HUES48 (cell line): Measurements from ENCODE around the gene ALDH1L1.

ENCODE experiments used
- H3K27ac ChIP-seq: one replicate; pipeline ENCODE4 v1.7.0; 2013; ENCODE audit warnings: low read depth, low read length, inconsistent platforms
- H3K27me3 ChIP-seq: 2 replicates; pipeline ENCODE4 v1.6.1; 2013; ENCODE audit warnings: mild to moderate bottlenecking, low read length; ENCODE audit not compliant: control insufficient read depth, insufficient read depth
- H3K36me3 ChIP-seq: 2 replicates; pipeline ENCODE4 v1.6.1; 2013; ENCODE audit warnings: low read length; ENCODE audit not compliant: control insufficient read depth, insufficient read depth
- H3K4me1 ChIP-seq: 2 replicates; pipeline ENCODE4 v1.6.1; 2013; ENCODE audit warnings: mild to moderate bottlenecking, low read length; ENCODE audit not compliant: control insufficient read depth, insufficient read depth
- H3K4me3 ChIP-seq: 2 replicates; pipeline ENCODE4 v1.5.1; 2013; ENCODE audit warnings: mild to moderate bottlenecking, low read depth, low read length
- H3K9ac ChIP-seq: 2 replicates; pipeline ENCODE4 v1.6.1; 2013; ENCODE audit warnings: mild to moderate bottlenecking, low read depth, low read length, moderate library complexity
- H3K9me3 ChIP-seq: 2 replicates; pipeline ENCODE4 v1.6.1; 2013; ENCODE audit warnings: low read length; ENCODE audit not compliant: control insufficient read depth, insufficient read depth

The ALDH1L1 gene

DNA sequence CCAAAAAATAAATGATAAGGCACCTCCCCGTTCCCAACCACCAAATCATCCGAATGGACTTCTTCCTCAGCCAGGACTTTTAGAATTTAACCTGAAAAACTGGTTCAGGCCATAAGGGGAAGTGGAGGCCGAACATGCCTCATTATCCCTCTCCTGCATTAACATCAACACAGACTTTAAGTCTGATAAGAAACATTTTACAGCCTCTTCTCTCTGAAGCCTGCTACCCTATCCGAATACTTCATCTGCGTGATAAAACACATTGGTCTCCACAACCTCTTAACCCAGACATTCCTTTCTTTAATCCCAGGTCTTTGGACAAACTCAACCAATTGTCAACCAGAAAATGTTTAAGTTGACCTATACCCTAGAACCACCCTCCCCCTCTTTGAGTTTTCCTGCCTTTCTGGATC is 95.6 kb downstream of the ALDH1L1 start:
- Histone ChIP-seq H3K27me3 (no peaks in the 10 kb centered on the region), H3K4me1 (peaks cover 8% of the 10 kb centered on the region), H3K4me3 (peak overlapping the region; percentile 84; the same call in 1 of the 2 replicates), H3K9me3 (peaks cover 36% of the 10 kb centered on the region), H3K36me3 (no peaks in the 10 kb centered on the region), H3K27ac (no peak overlapping the region), H3K9ac (no peak overlapping the region)

DNA sequence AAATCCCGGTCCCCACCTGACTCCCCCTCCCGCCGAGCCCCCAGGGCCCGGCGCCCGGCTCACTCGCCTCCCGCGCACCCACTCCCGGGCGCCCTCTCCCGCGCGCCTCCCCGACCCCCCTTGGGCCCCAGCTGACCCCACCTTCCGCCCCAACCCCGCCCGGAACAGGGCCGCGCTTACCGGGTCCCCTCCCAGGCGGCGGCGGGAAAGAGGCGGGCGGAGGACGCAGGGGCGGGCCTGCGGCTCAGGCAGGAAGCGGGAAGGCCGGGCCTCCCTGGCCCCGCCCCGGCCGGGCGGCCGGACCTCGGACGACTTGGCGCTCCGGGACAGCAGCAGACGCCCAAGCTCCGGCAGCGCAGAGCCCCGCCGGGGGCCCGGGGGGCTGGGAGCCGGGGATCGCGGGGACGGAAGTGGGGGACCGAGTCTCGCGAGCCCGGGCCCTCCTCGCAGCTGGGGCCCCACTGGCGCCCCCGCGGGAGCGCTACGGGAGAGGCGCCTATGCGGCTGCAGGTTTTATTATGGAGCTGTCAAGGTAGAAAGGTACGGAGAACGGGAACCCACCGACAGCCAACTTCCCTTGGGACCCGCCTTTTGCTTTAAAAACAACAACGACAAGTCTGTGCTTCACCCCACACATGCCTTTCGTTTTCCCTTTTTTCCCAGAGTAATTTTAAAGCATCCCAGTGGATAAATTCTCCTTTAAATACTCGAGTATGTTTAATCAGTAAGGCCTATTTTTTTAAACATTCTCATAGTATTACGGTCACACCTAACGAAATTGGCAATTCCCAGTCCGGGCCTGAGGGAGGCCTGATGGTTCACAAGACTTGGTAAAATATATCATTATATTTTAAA is 96.2 kb downstream of the ALDH1L1 start, which contains the start of gene SLC41A3:
SLC41A3 (minus strand) TSS at position 212 of the 855 bp plus-strand sequence. CDS start 15,905 bp downstream, outside the sequence.
- Histone ChIP-seq H3K36me3 (no peaks in the 10 kb centered on the region), H3K27me3 (no peaks in the 10 kb centered on the region), H3K4me3 (peak within 1 kb of the TSS; percentile 84), H3K9me3 (peaks cover 30% of the 10 kb centered on the region), H3K4me1 (peaks cover 8% of the 10 kb centered on the region), H3K27ac (peak within 1 kb of the TSS; percentile 71), H3K9ac (peak within 1 kb of the TSS; percentile 56; the same call in 1 of the 2 replicates)

DNA sequence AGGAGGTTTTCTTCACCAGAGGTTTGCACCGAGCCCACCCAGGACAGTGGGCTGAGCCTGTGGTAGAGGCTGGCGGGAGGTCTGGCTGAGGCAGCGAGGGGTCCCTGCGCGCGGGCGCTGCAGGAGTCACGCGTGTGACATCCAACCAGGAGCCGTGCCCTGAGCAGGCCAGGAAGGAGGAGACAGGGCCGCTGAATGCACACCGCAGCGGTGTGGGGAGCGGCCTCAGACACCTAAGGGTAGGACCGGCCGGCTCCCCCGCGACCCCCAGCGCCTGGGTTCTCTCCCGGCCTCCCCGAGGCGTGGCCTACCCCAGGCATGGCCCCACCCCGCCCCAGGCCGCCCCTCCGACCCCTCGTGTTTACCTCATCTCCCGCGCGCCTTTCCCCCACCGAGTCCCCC is 96.9 kb downstream of the ALDH1L1 start:
- H3K9ac ChIP-seq = peak overlapping the region; percentile 56; the same call in 1 of the 2 replicates
- no peaks in the 10 kb centered on the region for H3K36me3 ChIP-seq
- peaks cover 24% of the 10 kb centered on the region for H3K9me3 ChIP-seq
- H3K4me3 ChIP-seq = peak overlapping the region; percentile 84
- H3K4me1 ChIP-seq = peaks cover 8% of the 10 kb centered on the region
- peak overlapping the region; percentile 71 for H3K27ac ChIP-seq
- H3K27me3 ChIP-seq = no peaks in the 10 kb centered on the region

DNA sequence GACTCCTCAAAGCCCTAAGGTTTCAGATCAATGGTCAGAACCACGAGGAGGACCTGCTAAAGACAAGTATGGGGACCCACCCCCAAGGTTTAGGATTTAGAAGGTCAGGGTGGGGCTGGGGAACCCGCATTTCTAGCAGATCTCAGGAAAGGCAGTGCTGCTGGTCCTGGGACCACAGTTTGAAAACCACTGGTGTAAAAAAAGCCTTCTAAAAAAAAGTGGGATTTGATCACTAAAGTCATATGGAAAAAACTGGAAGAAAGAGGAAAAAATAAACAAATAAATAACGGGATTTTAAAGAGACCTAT is 97.3 kb downstream of the ALDH1L1 start:
- Histone ChIP-seq H3K9ac (0 out of 2 replicates have a peak overlapping the region, but pooled peaks have one; percentile 56), H3K27me3 (no peaks in the 10 kb centered on the region), H3K4me3 (peak overlapping the region; percentile 84), H3K27ac (peak overlapping the region; percentile 71), H3K36me3 (no peaks in the 10 kb centered on the region), H3K9me3 (peaks cover 21% of the 10 kb centered on the region), H3K4me1 (peaks cover 8% of the 10 kb centered on the region)

DNA sequence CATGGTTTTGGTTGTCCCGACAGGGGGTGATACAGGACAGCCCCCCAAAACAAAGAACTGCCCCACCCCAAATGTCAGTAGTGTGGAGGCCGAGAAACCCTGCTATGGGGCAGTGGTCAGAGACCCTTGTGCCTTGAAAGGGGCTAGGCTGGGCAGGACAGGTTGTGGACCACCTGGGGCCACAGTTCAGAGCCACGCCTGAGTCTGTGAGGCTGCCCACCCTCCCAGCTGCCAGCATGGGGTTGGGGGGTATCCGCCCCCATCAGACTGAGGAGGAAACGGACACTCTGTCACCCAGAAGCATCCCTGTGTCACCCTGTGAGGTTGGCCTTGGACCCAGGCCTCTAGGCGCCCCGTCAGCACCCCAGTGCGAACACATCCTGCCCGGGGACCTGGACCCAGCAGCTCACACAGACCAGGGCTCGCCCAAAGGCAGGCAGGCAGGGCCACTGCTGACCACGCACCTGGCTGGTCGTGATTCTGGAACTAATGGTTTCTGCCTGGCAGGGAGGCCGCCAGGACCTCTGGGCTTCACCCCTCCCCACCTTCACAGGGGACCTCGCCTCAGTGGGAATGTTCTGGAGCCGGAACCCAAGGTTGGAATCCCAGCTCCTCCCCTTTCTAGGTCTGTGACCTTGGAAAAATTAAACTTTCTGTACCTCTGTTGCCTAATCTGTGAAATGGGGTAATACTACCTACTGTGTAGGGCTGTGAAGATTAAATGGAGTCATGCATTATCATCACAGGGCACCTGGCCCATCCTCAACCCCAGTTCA is 97.8 kb downstream of the ALDH1L1 start:
- peaks cover 8% of the 10 kb centered on the region for H3K4me1 ChIP-seq
- H3K36me3 ChIP-seq = no peaks in the 10 kb centered on the region
- H3K9me3 ChIP-seq = peaks cover 15% of the 10 kb centered on the region
- no peak overlapping the region for H3K27ac ChIP-seq
- H3K9ac ChIP-seq = no peak overlapping the region
- no peaks in the 10 kb centered on the region for H3K27me3 ChIP-seq
- peak overlapping the region; percentile 84; the same call in 1 of the 2 replicates for H3K4me3 ChIP-seq

DNA sequence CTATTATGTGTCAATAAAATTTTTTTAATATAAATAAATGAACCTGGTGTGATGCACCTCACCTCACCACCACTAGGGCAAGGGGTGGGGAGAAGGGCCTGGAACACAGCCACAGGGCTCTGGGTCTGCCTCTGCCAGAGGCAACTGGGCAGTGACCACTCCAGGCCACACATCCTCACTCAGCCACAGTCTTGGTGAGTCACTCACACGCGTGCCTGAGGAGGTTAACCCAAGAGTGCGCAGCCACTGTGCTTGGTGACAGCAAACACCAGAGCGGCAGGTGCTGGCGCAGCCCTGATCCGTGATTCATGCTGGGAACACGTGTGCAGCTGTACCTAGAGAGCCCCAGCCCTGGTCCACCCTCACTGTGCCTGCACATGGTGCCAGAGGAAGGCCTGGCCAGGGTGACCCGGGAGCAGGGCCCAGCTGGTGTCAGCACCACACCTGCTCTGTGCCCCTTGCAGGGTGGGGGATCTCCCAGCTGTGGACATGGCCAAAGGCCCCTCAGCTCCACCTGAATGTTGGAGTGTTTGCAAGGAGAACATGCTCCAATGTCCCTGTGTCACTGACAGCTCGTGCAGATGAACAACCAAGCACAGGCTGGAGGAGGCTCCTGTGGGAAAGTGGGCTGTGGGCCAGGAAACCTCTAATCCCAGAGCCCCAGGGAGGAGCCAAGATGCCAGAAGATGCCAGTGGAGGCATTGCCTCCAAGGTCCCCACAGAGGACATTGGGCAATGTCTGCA is 98.6 kb downstream of the ALDH1L1 start:
- Histone ChIP-seq H3K27me3 (no peaks in the 10 kb centered on the region), H3K27ac (no peak overlapping the region), H3K4me3 (no peak overlapping the region), H3K4me1 (peaks cover 8% of the 10 kb centered on the region), H3K9me3 (peaks cover 8% of the 10 kb centered on the region), H3K9ac (no peak overlapping the region), H3K36me3 (no peaks in the 10 kb centered on the region)

DNA sequence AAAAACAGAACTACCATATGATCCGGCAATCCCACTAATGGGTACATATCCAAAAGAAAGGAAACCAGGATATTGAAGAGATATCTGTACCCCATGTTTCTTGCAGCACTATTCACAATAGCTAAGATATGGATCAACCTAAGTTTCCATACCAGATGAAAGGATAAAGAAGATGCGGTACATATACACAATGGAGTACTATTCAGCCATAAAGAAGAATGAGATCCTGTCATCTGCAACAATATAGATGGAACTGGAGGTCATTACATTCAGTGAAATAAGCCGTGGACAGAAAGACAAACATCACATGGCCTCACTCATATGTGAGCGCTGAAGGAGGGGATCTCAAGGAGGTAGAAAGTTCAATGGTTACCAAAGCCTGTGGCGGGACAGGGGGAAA is 99.4 kb downstream of the ALDH1L1 start:
- peaks cover 8% of the 10 kb centered on the region for H3K4me1 ChIP-seq
- H3K9me3 ChIP-seq = peaks cover under 1% of the 10 kb centered on the region; the same call in 1 of the 2 replicates
- no peak overlapping the region for H3K27ac ChIP-seq
- no peaks in the 10 kb centered on the region for H3K36me3 ChIP-seq
- H3K27me3 ChIP-seq = no peaks in the 10 kb centered on the region
- no peak overlapping the region for H3K4me3 ChIP-seq
- no peak overlapping the region for H3K9ac ChIP-seq

DNA sequence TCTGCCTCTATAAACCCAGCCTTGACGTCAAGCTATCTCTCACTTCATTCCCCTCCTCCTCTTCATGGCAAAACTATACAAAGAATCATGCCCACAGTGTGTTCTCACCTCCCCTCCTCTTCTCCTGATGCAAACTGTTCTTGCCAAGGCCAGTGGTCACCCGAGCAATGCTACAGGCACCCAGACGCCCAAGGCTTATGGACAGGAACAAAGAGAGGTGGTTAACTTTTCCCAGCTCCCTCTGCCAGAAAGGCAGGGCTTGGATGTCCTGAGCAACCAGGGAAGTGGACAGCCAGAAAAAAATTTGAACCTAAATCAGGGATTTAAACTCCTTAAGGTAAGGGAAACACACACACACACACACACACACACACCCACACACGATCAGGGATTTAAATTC is 101.5 kb downstream of the ALDH1L1 start:
- no peak overlapping the region for H3K27ac ChIP-seq

DNA sequence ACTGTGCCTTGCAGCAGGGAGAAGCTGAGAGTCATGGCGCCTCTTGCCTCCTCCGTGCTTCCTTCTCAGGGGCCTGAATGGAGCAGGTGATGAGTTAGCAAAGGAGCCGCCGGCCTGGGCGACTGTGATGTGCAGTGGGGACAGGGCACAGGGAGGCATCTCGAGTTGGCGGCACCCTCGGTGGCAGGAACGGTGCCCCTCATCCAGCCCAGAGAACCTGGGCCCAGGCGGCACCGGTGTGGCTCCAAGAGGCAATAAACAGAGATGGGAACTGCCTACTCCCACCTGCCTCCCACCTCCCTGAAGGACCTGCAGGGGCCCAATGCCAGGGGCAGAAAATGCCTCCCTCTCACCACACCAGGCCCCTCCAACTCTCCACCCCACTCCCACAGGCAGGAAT is 102.6 kb downstream of the ALDH1L1 start:
- Histone ChIP-seq H3K27me3 (no peaks in the 10 kb centered on the region), H3K9ac (no peak overlapping the region), H3K4me3 (no peak overlapping the region), H3K4me1 (no peaks in the 10 kb centered on the region), H3K36me3 (no peaks in the 10 kb centered on the region), H3K9me3 (no peaks in the 10 kb centered on the region), H3K27ac (no peak overlapping the region)

More for the DNA sequence above, 101.5 kb downstream of the ALDH1L1 start:
- H3K9me3 ChIP-seq = no peaks in the 10 kb centered on the region
- no peak overlapping the region for H3K9ac ChIP-seq
- H3K36me3 ChIP-seq = no peaks in the 10 kb centered on the region
- H3K4me1 ChIP-seq = no peaks in the 10 kb centered on the region
- no peak overlapping the region for H3K4me3 ChIP-seq
- no peaks in the 10 kb centered on the region for H3K27me3 ChIP-seq

DNA sequence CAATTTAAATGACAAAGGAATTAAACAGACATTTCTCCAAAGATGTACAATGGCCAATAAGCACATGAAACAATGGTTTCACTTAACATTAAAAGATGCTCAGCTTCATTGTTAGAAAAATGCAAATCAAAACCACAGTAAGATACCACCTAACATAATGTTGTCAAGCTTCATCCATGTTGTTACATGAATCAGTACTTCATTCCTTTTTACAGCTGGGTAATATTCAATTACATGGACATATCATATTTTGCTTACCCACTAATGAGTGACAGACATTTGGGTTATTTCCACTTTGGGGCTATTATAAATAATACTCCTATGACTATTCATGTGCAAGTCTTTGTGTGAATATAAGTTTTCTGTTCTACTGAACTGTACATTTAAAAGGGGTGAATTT is 104.2 kb downstream of the ALDH1L1 start:
- Histone ChIP-seq H3K9me3 (no peaks in the 10 kb centered on the region), H3K4me1 (no peaks in the 10 kb centered on the region), H3K4me3 (no peak overlapping the region), H3K27ac (no peak overlapping the region), H3K27me3 (no peaks in the 10 kb centered on the region), H3K36me3 (no peaks in the 10 kb centered on the region), H3K9ac (no peak overlapping the region)
